ENCODE data around the gene TMTC4.

DNA sequence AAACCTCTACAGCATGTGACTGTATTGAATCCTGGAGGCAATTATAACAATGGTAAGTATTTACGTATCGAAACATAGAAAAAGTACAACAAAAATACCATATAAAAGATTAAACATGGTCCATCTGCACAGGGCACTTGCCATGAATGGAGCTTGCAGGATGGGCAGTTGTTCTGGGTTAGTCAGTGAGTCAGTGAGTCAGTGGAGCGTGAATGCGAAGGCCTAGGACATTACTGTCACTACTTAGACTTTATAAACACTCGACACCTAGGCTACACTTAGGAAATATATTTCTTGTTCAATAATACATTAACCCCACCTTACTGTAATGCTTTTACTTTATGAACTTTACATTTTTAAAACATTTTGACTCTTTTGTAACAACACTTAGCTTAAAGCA, 35.6 kb upstream of the TMTC4 start:
- TF ChIP-seq RCOR1 (conservative IDR thresholded peaks at IDR 0.05; ENCODE audit: low read depth, low read length) = no peak
- TF ChIP-seq, protein P1, sequence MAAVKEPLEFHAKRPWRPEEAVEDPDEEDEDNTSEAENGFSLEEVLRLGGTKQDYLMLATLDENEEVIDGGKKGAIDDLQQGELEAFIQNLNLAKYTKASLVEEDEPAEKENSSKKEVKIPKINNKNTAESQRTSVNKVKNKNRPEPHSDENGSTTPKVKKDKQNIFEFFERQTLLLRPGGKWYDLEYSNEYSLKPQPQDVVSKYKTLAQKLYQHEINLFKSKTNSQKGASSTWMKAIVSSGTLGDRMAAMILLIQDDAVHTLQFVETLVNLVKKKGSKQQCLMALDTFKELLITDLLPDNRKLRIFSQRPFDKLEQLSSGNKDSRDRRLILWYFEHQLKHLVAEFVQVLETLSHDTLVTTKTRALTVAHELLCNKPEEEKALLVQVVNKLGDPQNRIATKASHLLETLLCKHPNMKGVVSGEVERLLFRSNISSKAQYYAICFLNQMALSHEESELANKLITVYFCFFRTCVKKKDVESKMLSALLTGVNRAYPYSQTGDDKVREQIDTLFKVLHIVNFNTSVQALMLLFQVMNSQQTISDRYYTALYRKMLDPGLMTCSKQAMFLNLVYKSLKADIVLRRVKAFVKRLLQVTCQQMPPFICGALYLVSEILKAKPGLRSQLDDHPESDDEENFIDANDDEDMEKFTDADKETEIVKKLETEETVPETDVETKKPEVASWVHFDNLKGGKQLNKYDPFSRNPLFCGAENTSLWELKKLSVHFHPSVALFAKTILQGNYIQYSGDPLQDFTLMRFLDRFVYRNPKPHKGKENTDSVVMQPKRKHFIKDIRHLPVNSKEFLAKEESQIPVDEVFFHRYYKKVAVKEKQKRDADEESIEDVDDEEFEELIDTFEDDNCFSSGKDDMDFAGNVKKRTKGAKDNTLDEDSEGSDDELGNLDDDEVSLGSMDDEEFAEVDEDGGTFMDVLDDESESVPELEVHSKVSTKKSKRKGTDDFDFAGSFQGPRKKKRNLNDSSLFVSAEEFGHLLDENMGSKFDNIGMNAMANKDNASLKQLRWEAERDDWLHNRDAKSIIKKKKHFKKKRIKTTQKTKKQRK (IDR thresholded peaks at IDR 0.05; ENCODE audit: low read depth, low read length) = no peak
- TF ChIP-seq, protein P2, sequence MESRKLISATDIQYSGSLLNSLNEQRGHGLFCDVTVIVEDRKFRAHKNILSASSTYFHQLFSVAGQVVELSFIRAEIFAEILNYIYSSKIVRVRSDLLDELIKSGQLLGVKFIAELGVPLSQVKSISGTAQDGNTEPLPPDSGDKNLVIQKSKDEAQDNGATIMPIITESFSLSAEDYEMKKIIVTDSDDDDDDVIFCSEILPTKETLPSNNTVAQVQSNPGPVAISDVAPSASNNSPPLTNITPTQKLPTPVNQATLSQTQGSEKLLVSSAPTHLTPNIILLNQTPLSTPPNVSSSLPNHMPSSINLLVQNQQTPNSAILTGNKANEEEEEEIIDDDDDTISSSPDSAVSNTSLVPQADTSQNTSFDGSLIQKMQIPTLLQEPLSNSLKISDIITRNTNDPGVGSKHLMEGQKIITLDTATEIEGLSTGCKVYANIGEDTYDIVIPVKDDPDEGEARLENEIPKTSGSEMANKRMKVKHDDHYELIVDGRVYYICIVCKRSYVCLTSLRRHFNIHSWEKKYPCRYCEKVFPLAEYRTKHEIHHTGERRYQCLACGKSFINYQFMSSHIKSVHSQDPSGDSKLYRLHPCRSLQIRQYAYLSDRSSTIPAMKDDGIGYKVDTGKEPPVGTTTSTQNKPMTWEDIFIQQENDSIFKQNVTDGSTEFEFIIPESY (IDR thresholded peaks at IDR 0.05) = no peak
